AG10803 (cell line): ENCODE results near the gene CSTF3.
"Not testable (repeated sequence)": the region's sequence is repeated elsewhere in the genome, so short reads cannot be mapped to it uniquely, and the experiment has no call there.

ENCODE experiments used
- DNase-seq: peaks from one replicate; pipeline ENCODE4 v3.0.0; 2010; ENCODE audit warnings: low read depth
- H3K4me3 ChIP-seq: 2 replicates; pipeline ENCODE4 v1.5.1; 2011; ENCODE audit warnings: mild to moderate bottlenecking, low read length, control low read depth
- CTCF ChIP-seq: conservative IDR thresholded peaks from 2 replicates; pipeline ENCODE4 v1.5.1; 2011; ENCODE audit warnings: mild to moderate bottlenecking, low read length, control low read depth, inconsistent platforms

The CSTF3 gene

GRCh38 chr11:33160587-33160986 is 693 bp downstream of the CSTF3 start:
- DNase-seq, result no peak
- H3K4me3 ChIP-seq, result peak overlapping the region; percentile 98
- no peak for TF ChIP-seq CTCF

- peak; percentile 37 for DNase-seq
- H3K4me3 ChIP-seq, result peak overlapping the region; percentile 98
Observed at GRCh38 chr11:33160136-33160535, 1.1 kb downstream of the CSTF3 start.

GRCh38 chr11:33159378-33159867 is 1.9 kb downstream of the CSTF3 start:
- H3K4me3 ChIP-seq, result peak overlapping the region; percentile 98
- not testable (repeated sequence) for DNase-seq

More at GRCh38 chr11:33160136-33160535, 1.1 kb downstream of the CSTF3 start:
- TF ChIP-seq CTCF, result no peak

- no peak overlapping the region for H3K4me3 ChIP-seq
- no peak for TF ChIP-seq CTCF
Observed at GRCh38 chr11:33158596-33159275, 2.5 kb downstream of the CSTF3 start.

GRCh38 chr11:33157103-33158027 is 3.9 kb downstream of the CSTF3 start:
- no peak for DNase-seq
- no peak for TF ChIP-seq CTCF
- H3K4me3 ChIP-seq, result no peak overlapping the region

More at GRCh38 chr11:33158596-33159275, 2.5 kb downstream of the CSTF3 start:
- no peak for DNase-seq

GRCh38 chr11:33151399-33151798 is 9.9 kb downstream of the CSTF3 start:
- no peak for DNase-seq
- no peak overlapping the region for H3K4me3 ChIP-seq
- TF ChIP-seq CTCF, result no peak

- no peak for TF ChIP-seq CTCF
- no peak for DNase-seq
Observed at GRCh38 chr11:33147559-33147958, 13.7 kb downstream of the CSTF3 start.

More at GRCh38 chr11:33147559-33147958, 13.7 kb downstream of the CSTF3 start:
- H3K4me3 ChIP-seq, result no peak overlapping the region
